Measurements from ENCODE around the gene RAB27A.

DNA sequence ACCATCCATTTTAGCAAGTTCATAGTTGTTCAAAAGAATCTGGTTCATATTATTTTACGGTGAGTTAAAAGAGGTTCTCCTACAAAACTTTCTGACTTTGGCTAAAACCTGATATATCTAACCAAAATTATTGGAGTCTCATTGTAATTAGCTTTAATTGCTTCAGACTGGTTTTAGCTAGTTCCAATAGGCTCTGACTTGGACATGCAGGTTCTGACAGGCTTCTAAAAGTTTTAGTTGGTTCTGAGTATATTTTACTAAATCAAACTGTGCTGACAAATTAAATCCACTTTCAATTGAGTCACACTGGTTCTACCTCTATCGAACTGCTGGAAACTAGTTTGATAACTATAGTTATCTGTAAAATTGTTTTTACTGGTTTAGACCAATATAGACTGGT is 50.7 kb downstream of the RAB27A start:
- no peak for TF ChIP-seq EP300 (IDR thresholded peaks at IDR 0.05)
- TF ChIP-seq POLR2AphosphoS5 (IDR thresholded peaks at IDR 0.05): no peak

Data from esophagus muscularis mucosa (tissue), 3 donors.